SH-SY5Y (cell line): ENCODE results near the gene GPX4.

ENCODE experiments used
- GATA2 ChIP-seq: IDR thresholded peaks from 2 replicates; pipeline ENCODE4 v1.6.1; 2011; ENCODE audit warnings: mild to moderate bottlenecking, low read depth, low read length
- GATA3 ChIP-seq: IDR thresholded peaks from 2 replicates; pipeline ENCODE4 v1.6.1; 2011; ENCODE audit warnings: low read depth, mild to moderate bottlenecking, low read length, moderate library complexity

GRCh38 chr19:1080360-1081161 is 23.2 kb upstream of the GPX4 start:
- no peak for TF ChIP-seq GATA2
- no peak for TF ChIP-seq GATA3
